ENCODE measurements around the gene PTPN1.

PTPN1 gene

DNA sequence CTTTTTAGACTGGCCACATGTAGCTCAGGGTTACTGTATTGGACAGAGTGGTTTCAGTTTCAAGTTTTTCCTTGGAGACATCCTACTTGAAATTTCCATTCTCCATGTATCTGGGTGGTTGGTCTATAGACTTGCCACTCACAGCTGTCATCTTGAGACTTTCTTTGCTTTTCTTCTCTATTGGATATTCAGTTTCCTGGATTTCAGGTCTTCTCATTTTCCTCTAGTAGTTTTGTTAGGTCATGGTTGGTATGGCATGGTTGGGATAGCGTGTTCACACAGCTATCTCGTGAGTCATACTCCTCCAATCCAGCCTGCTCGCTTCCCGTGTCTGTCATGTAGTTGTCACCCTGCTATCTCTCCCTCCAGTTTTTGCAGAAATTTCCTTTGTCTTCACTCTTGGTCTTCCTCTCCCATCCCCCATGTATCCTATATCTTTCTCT lies 48.3 kb downstream of the PTPN1 start:
- H3K4me3 ChIP-seq (ENCODE audit: low read depth, low read length), result no peak overlapping the region
- TF ChIP-seq, protein P1, sequence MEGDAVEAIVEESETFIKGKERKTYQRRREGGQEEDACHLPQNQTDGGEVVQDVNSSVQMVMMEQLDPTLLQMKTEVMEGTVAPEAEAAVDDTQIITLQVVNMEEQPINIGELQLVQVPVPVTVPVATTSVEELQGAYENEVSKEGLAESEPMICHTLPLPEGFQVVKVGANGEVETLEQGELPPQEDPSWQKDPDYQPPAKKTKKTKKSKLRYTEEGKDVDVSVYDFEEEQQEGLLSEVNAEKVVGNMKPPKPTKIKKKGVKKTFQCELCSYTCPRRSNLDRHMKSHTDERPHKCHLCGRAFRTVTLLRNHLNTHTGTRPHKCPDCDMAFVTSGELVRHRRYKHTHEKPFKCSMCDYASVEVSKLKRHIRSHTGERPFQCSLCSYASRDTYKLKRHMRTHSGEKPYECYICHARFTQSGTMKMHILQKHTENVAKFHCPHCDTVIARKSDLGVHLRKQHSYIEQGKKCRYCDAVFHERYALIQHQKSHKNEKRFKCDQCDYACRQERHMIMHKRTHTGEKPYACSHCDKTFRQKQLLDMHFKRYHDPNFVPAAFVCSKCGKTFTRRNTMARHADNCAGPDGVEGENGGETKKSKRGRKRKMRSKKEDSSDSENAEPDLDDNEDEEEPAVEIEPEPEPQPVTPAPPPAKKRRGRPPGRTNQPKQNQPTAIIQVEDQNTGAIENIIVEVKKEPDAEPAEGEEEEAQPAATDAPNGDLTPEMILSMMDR (IDR thresholded peaks at IDR 0.05; ENCODE audit: borderline replicate concordance, insufficient read depth, low read depth, low read length), result no peak

DNA sequence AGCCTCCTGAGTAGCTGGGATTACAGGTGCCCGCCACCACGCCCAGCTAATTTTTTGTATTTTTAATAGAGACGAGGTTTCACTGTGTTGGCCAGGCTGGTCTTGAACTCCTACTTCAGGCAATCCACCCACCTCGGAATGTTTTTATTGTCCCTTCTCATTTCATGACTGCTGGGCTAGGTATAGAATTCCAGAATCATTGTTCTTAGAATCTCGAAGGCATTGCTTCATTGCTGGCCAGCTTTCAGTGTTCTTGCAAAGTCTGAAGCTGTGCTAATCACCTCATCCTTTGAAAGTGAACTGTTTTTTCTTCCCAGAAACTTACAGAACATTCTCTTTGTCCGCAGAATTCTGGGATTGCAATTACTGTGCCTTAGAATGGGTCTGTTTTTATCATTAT lies 49.0 kb downstream of the PTPN1 start:
- TF ChIP-seq, protein P1 (IDR thresholded peaks at IDR 0.05; ENCODE audit: borderline replicate concordance, insufficient read depth, low read depth, low read length), result no peak
- H3K4me3 ChIP-seq (ENCODE audit: low read depth, low read length), result no peak overlapping the region

- no peak overlapping the region for H3K4me3 ChIP-seq (ENCODE audit: low read depth, low read length)
- TF ChIP-seq, protein P1 (IDR thresholded peaks at IDR 0.05; ENCODE audit: borderline replicate concordance, insufficient read depth, low read depth, low read length), result no peak
Measured at GRCh38 chr20:50559856-50560638, 49.9 kb downstream of the PTPN1 start.

DNA sequence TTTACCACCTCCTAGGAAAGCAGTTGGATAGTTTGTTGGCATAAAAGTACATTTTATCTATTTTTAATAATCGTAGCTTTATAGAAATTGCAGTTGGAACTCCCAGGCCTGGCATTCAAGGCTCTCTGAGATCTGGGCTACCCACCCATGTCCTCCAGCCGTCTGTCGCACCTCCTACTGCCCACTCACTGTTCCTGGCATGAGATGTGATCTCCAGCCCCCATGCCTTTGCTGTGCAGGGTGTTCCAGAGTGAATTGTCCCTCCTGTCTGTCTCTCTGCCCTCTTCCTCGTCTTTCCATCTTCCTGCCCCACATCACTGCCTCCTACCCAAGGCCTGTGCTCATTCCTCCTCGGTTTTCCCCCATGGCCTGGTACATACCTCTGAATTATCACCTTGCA lies 50.7 kb downstream of the PTPN1 start:
- no peak overlapping the region for H3K4me3 ChIP-seq (ENCODE audit: low read depth, low read length)
- TF ChIP-seq, protein P1 (IDR thresholded peaks at IDR 0.05; ENCODE audit: borderline replicate concordance, insufficient read depth, low read depth, low read length), result no peak

DNA sequence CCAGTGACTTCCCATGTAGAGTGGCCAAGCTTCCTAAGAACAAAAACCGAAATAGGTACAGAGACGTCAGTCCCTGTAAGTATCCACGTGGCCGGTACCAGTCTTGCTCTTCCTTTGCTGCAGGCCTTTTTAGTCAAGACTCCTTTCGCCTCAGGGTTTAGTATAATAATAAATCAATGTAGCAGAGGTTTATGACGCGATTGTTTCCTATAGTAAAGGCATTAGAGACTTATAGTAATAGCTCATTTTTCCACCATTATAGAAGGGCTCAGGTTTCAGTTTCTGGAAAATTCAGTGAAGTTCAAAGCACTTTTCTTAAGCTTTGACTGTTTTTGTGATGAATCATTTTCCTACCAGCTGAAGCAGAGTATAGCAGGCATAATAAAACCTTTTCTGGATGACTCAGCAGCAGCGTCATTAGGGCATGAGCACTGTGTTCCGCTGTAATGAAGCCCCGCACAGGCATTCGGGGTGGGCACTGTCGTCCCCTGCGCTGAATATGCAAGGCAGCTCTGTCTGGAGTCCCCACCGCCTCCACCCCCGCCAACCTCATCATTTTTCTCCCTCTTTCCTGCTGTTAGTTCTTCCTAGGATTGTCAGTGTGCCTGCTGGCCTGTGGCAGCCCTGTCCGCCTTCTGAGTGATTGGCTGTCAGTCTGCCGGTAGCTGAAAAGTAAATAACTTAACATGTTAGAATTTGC lies 51.3 kb downstream of the PTPN1 start:
- H3K4me3 ChIP-seq (ENCODE audit: low read depth, low read length), result no peak overlapping the region
- TF ChIP-seq, protein P1 (IDR thresholded peaks at IDR 0.05; ENCODE audit: borderline replicate concordance, insufficient read depth, low read depth, low read length), result no peak

DNA sequence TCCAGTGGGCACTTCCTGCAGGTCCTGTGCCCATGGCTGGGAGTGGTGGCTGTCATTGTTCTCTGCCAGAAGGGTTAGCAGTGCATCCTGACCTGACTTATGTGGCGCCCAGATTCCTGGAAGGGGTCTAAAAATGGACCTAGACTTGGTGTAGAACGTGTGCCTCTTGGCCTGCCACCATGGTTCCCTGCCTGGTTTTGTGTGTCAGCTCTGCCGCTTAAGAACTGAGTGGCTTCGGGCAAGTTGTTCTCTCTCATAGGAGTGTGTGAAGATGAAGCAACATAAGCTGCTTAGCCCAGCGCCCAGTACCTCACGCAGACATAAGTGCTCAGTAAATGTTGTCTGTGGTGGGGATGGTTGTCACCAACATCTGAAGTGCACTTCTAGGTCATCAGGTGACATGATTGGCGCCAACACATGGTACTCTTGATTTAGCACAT lies 52.1 kb downstream of the PTPN1 start:
- H3K4me3 ChIP-seq (ENCODE audit: low read depth, low read length), result no peak overlapping the region
- TF ChIP-seq, protein P1 (IDR thresholded peaks at IDR 0.05; ENCODE audit: borderline replicate concordance, insufficient read depth, low read depth, low read length), result no peak
